ENCODE data around the gene GALNT14.

The GALNT14 gene

GRCh38 chr2:31027549-31027948, 110.7 kb downstream of the GALNT14 start:
- no peak for TF ChIP-seq CTCF (IDR thresholded peaks at IDR 0.05; ENCODE audit: low read depth, low read length)
- H3K4me3 ChIP-seq (ENCODE audit: low read depth, low read length) = no peak overlapping the region

- TF ChIP-seq CTCF (IDR thresholded peaks at IDR 0.05; ENCODE audit: low read depth, low read length) = no peak
Observed at GRCh38 chr2:31023541-31023940, 114.7 kb downstream of the GALNT14 start.

GRCh38 chr2:31020713-31021112, 117.5 kb downstream of the GALNT14 start:
- H3K4me3 ChIP-seq (ENCODE audit: low read depth, low read length) = no peak overlapping the region
- TF ChIP-seq CTCF (IDR thresholded peaks at IDR 0.05; ENCODE audit: low read depth, low read length) = no peak

More at GRCh38 chr2:31023541-31023940, 114.7 kb downstream of the GALNT14 start:
- no peak overlapping the region for H3K4me3 ChIP-seq (ENCODE audit: low read depth, low read length)

GRCh38 chr2:31018280-31018679, 120.0 kb downstream of the GALNT14 start:
- no peak for TF ChIP-seq CTCF (IDR thresholded peaks at IDR 0.05; ENCODE audit: low read depth, low read length)
- H3K4me3 ChIP-seq (ENCODE audit: low read depth, low read length) = no peak overlapping the region

- no peak overlapping the region for H3K4me3 ChIP-seq (ENCODE audit: low read depth, low read length)
- TF ChIP-seq CTCF (IDR thresholded peaks at IDR 0.05; ENCODE audit: low read depth, low read length) = no peak
Observed at GRCh38 chr2:31016648-31017047, 121.6 kb downstream of the GALNT14 start.

DNA sequence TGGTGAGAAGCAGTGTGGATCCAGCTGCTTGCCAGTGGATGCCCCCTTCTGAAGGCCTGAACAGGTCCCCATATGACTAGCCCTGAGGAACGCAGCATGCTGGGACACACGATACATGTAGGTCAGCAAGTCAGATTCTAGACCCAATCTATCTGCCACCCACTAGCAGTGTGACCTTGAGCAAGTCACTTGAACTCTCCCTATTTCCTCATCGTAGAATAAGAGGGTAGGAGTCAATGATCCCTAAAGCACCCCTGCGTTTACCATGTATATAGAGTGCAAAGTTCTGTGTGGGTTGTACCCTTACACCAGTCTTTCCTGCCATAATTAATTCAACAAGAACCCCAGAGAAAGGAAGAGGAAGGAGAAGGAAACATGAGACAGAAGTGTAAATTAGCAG, 123.7 kb downstream of the GALNT14 start:
- TF ChIP-seq CTCF (IDR thresholded peaks at IDR 0.05; ENCODE audit: low read depth, low read length) = no peak
- H3K4me3 ChIP-seq (ENCODE audit: low read depth, low read length) = no peak overlapping the region

DNA sequence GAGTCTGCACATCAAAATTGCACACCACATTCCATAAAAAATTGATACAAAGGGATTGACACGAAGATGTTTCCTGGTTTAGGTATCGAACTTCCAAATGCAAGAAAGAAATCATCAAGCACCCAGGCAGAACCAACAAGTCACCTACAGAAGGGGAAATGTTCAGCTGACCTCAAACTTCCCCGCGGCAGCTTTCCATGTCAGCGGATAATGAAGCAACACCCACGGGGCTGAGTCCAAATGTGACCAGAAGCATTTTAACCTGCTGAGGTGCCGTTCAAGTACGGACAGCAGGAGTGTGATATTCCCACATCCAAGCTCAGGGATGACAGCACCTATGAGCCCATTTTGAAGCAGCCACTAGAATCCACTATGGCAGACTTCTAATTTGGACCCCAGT, 124.9 kb downstream of the GALNT14 start:
- no peak overlapping the region for H3K4me3 ChIP-seq (ENCODE audit: low read depth, low read length)
- no peak for TF ChIP-seq CTCF (IDR thresholded peaks at IDR 0.05; ENCODE audit: low read depth, low read length)

Data from WI38 (cell line).